SK-N-SH treated with all-trans-retinoic acid at 6 μM for 48 hours (cell line): Measurements from ENCODE around the gene CIBAR2.

ENCODE experiments used
- ATAC-seq: fragments of 200-7000 bp; cut with Tn5 transposase; 3 replicates; pipeline ENCODE4 v1.9.1; 2020; ENCODE audit warnings: mild to moderate bottlenecking, moderate library complexity
- ARNTL ChIP-seq: fragments of 450-650 bp; formaldehyde crosslinking; IDR thresholded peaks from 2 replicates; pipeline ENCODE4 v1.5.0; 2020; ENCODE audit warnings: low read depth, mild to moderate bottlenecking, moderate library complexity, borderline replicate concordance
- BACH2 ChIP-seq: fragments of 250-450 bp; sonication (Bioruptor Pico); IDR thresholded peaks from 2 replicates; pipeline ENCODE4 v1.9.0; 2021; ENCODE audit warnings: mild to moderate bottlenecking, borderline replicate concordance
- ESRRG ChIP-seq: fragments of 250-450 bp; sonication (Bioruptor Pico); IDR thresholded peaks from 2 replicates; pipeline ENCODE4 v1.6.1; 2021; ENCODE audit warnings: mild to moderate bottlenecking
- GLIS3 ChIP-seq: fragments of 250-450 bp; sonication (Bioruptor Pico); IDR thresholded peaks from 2 replicates; pipeline ENCODE4 v1.5.0; 2020; ENCODE audit warnings: mild to moderate bottlenecking, moderate library complexity
- ISL1 ChIP-seq: fragments of 250-450 bp; sonication (Bioruptor Pico); IDR thresholded peaks from 2 replicates; pipeline ENCODE4 v2.1.2; 2022; ENCODE audit warnings: mild to moderate bottlenecking, moderate library complexity
- OSR1 ChIP-seq: fragments of 250-450 bp; sonication (Bioruptor Pico); IDR thresholded peaks from 2 replicates; pipeline ENCODE4 v1.8.0; 2022; ENCODE audit warnings: moderate library complexity, mild to moderate bottlenecking, inconsistent platforms
- PPARA ChIP-seq: fragments of 250-450 bp; sonication (Bioruptor Pico); IDR thresholded peaks from 2 replicates; pipeline ENCODE4 v1.5.0; 2020; ENCODE audit warnings: mild to moderate bottlenecking, borderline replicate concordance
- RARB ChIP-seq: fragments of 250-450 bp; sonication (Bioruptor Pico); IDR thresholded peaks from 2 replicates; pipeline ENCODE4 v1.8.0; 2021; ENCODE audit warnings: mild to moderate bottlenecking, moderate library complexity
- SNAI2 ChIP-seq: fragments of 250-450 bp; sonication (Bioruptor Pico); IDR thresholded peaks from 2 replicates; pipeline ENCODE4 v1.5.0; 2020; ENCODE audit warnings: mild to moderate bottlenecking, moderate library complexity
- TCF4 ChIP-seq: fragments of 250-450 bp; sonication (Bioruptor Pico); IDR thresholded peaks from 2 replicates; pipeline ENCODE4 v1.8.0; 2021; ENCODE audit warnings: mild to moderate bottlenecking, moderate library complexity, borderline replicate concordance
- TOX ChIP-seq: fragments of 250-450 bp; sonication (Bioruptor Pico); IDR thresholded peaks from 2 replicates; pipeline ENCODE4 v1.8.0; 2021; ENCODE audit warnings: mild to moderate bottlenecking, moderate library complexity, borderline replicate concordance
- ZFP3 ChIP-seq: fragments of 250-450 bp; sonication (Bioruptor Pico); IDR thresholded peaks from 2 replicates; pipeline ENCODE4 v1.5.0; 2020; ENCODE audit warnings: mild to moderate bottlenecking, moderate library complexity
- ZFP30 ChIP-seq: fragments of 450-650 bp; formaldehyde crosslinking; IDR thresholded peaks from 2 replicates; pipeline ENCODE4 v1.5.0; 2022; ENCODE audit warnings: mild to moderate bottlenecking, moderate library complexity
- ZNF565 ChIP-seq: fragments of 450-650 bp; formaldehyde crosslinking; conservative IDR thresholded peaks from 2 replicates; pipeline ENCODE4 v1.5.0; 2020; ENCODE audit warnings: low read depth, mild to moderate bottlenecking, moderate library complexity
- ZNF70 ChIP-seq: fragments of 450-650 bp; formaldehyde crosslinking; IDR thresholded peaks from 2 replicates; pipeline ENCODE4 v1.5.0; 2020; ENCODE audit warnings: mild to moderate bottlenecking, moderate library complexity
- ZNF8 ChIP-seq: fragments of 450-650 bp; formaldehyde crosslinking; IDR thresholded peaks from 2 replicates; pipeline ENCODE4 v1.5.0; 2020; ENCODE audit warnings: mild to moderate bottlenecking, moderate library complexity
- TF ChIP-seq, protein P1 (sequence below): fragments of 250-450 bp; sonication (Bioruptor Pico); IDR thresholded peaks from 2 replicates; pipeline ENCODE4 v1.5.0; 2020; ENCODE audit warnings: mild to moderate bottlenecking, moderate library complexity
- TF ChIP-seq, protein P2 (sequence below): fragments of 250-450 bp; sonication (Bioruptor Pico); IDR thresholded peaks from 2 replicates; pipeline ENCODE4 v1.8.0; 2020; ENCODE audit warnings: mild to moderate bottlenecking, moderate library complexity, borderline replicate concordance
- TF ChIP-seq, protein P3 (sequence below): fragments of 250-450 bp; sonication (Bioruptor Pico); IDR thresholded peaks from 2 replicates; pipeline ENCODE4 v1.8.0; 2021; ENCODE audit warnings: low read depth, mild to moderate bottlenecking, moderate library complexity, borderline replicate concordance
- TF ChIP-seq, protein P4 (sequence below): fragments of 250-450 bp; sonication (Bioruptor Pico); IDR thresholded peaks from 2 replicates; pipeline ENCODE4 v1.5.1; 2021; ENCODE audit warnings: mild to moderate bottlenecking, moderate library complexity
- TF ChIP-seq, protein P5 (sequence below): fragments of 250-450 bp; sonication (Bioruptor Pico); IDR thresholded peaks from 2 replicates; pipeline ENCODE4 v1.5.1; 2020; ENCODE audit warnings: low read depth, mild to moderate bottlenecking, moderate library complexity

Gene CIBAR2

DNA sequence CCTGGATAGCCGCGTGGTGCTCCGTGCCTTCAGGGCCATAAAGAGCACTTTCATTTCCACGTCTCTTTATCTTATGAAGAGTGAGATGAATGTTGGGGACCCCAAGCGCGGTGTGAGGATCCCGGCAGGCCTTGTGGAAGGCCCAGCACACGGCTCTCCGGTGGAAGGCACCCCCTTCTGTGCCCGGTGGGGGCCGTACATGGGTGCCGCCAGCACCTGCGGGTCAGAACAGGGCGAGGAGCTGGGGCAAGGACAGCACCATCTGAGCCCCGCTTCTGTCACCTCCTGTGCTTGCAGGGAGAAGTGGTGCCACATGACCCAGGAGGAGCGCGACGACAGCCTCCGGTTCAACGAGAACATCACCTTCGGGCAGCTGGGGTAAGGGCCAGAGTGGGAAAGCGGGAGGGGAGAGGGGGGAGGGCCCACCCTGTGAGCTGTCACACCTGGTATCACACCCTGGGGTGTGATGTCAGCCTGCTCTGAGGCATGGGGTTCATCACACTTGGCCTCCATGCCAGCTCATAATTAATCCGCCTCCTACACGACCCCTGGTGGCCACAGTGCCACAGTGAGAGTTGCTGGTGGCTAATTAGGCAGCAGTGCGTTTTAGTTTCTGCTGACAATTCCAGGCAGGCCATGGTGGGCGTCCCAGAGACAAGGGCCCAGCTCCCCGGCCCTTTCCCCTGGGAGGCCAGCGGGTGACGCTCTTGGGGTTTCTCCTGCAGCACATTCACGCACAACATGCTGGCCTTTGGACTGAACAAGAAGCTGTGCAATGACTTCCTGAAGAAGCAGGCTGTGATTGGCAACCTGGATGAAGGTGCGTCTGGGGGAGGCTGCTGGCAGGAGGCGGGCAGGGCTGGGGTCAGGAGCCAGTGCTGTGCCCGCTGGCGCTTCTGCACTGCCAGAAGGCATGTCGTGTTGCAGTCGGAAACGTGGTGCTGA lies 25.7 kb downstream of the CIBAR2 start:
- peak; percentile 74 for ATAC-seq
- TF ChIP-seq GLIS3 (CRISPR knock-in tag) (no peak), ISL1 (CRISPR knock-in tag) (no peak), SNAI2 (CRISPR knock-in tag) (no peak), PPARA (no peak), ESRRG (CRISPR knock-in tag) (no peak)

DNA sequence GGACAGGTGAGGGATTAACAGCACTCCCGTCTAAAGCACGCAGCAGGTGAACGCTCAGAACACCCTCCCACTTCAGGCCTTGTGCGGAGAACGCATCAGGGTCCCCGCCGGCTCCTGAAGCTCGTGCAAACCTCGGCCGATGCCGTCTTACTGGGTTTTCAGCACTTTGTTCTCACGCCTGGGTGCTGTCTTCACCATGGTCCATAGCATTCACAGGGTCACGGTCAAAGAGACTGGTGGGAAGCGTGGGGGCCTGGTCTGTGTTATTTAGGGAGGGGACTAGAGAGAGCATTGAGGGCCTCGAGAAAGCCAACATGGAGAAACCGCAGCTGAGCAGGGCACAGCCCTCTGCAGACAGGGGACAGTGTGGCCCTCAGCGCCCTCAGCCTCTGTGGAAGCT lies 26.6 kb downstream of the CIBAR2 start:
- no peak for TF ChIP-seq ESRRG (CRISPR knock-in tag)
- TF ChIP-seq, protein P1, sequence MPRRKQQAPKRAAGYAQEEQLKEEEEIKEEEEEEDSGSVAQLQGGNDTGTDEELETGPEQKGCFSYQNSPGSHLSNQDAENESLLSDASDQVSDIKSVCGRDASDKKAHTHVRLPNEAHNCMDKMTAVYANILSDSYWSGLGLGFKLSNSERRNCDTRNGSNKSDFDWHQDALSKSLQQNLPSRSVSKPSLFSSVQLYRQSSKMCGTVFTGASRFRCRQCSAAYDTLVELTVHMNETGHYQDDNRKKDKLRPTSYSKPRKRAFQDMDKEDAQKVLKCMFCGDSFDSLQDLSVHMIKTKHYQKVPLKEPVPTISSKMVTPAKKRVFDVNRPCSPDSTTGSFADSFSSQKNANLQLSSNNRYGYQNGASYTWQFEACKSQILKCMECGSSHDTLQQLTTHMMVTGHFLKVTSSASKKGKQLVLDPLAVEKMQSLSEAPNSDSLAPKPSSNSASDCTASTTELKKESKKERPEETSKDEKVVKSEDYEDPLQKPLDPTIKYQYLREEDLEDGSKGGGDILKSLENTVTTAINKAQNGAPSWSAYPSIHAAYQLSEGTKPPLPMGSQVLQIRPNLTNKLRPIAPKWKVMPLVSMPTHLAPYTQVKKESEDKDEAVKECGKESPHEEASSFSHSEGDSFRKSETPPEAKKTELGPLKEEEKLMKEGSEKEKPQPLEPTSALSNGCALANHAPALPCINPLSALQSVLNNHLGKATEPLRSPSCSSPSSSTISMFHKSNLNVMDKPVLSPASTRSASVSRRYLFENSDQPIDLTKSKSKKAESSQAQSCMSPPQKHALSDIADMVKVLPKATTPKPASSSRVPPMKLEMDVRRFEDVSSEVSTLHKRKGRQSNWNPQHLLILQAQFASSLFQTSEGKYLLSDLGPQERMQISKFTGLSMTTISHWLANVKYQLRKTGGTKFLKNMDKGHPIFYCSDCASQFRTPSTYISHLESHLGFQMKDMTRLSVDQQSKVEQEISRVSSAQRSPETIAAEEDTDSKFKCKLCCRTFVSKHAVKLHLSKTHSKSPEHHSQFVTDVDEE (CRISPR knock-in tag), result no peak
- TF ChIP-seq ZNF565, result no peak
- TF ChIP-seq OSR1 (CRISPR knock-in tag), result no peak
- TF ChIP-seq, protein P2, sequence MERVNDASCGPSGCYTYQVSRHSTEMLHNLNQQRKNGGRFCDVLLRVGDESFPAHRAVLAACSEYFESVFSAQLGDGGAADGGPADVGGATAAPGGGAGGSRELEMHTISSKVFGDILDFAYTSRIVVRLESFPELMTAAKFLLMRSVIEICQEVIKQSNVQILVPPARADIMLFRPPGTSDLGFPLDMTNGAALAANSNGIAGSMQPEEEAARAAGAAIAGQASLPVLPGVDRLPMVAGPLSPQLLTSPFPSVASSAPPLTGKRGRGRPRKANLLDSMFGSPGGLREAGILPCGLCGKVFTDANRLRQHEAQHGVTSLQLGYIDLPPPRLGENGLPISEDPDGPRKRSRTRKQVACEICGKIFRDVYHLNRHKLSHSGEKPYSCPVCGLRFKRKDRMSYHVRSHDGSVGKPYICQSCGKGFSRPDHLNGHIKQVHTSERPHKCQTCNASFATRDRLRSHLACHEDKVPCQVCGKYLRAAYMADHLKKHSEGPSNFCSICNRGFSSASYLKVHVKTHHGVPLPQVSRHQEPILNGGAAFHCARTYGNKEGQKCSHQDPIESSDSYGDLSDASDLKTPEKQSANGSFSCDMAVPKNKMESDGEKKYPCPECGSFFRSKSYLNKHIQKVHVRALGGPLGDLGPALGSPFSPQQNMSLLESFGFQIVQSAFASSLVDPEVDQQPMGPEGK (CRISPR knock-in tag), result no peak
- TF ChIP-seq TOX (CRISPR knock-in tag), result no peak
- TF ChIP-seq ZFP30 (CRISPR knock-in tag), result no peak
- no peak for TF ChIP-seq TCF4 (CRISPR knock-in tag)
- TF ChIP-seq, protein P3, sequence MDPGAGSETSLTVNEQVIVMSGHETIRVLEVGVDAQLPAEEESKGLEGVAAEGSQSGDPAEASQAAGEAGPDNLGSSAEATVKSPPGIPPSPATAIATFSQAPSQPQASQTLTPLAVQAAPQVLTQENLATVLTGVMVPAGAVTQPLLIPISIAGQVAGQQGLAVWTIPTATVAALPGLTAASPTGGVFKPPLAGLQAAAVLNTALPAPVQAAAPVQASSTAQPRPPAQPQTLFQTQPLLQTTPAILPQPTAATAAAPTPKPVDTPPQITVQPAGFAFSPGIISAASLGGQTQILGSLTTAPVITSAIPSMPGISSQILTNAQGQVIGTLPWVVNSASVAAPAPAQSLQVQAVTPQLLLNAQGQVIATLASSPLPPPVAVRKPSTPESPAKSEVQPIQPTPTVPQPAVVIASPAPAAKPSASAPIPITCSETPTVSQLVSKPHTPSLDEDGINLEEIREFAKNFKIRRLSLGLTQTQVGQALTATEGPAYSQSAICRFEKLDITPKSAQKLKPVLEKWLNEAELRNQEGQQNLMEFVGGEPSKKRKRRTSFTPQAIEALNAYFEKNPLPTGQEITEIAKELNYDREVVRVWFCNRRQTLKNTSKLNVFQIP (CRISPR knock-in tag), result no peak
- TF ChIP-seq, protein P4, sequence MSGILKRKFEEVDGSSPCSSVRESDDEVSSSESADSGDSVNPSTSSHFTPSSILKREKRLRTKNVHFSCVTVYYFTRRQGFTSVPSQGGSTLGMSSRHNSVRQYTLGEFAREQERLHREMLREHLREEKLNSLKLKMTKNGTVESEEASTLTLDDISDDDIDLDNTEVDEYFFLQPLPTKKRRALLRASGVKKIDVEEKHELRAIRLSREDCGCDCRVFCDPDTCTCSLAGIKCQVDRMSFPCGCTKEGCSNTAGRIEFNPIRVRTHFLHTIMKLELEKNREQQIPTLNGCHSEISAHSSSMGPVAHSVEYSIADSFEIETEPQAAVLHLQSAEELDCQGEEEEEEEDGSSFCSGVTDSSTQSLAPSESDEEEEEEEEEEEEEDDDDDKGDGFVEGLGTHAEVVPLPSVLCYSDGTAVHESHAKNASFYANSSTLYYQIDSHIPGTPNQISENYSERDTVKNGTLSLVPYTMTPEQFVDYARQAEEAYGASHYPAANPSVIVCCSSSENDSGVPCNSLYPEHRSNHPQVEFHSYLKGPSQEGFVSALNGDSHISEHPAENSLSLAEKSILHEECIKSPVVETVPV, result no peak
- TF ChIP-seq ZNF8, result no peak
- TF ChIP-seq ARNTL (CRISPR knock-in tag), result no peak
- no peak for TF ChIP-seq BACH2
- TF ChIP-seq ZNF70 (CRISPR knock-in tag), result no peak
- no peak for TF ChIP-seq PPARA
- no peak for TF ChIP-seq RARB (CRISPR knock-in tag)
- TF ChIP-seq SNAI2 (CRISPR knock-in tag), result no peak
- no peak for TF ChIP-seq ZFP3 (CRISPR knock-in tag)
- ATAC-seq, result no peak

DNA sequence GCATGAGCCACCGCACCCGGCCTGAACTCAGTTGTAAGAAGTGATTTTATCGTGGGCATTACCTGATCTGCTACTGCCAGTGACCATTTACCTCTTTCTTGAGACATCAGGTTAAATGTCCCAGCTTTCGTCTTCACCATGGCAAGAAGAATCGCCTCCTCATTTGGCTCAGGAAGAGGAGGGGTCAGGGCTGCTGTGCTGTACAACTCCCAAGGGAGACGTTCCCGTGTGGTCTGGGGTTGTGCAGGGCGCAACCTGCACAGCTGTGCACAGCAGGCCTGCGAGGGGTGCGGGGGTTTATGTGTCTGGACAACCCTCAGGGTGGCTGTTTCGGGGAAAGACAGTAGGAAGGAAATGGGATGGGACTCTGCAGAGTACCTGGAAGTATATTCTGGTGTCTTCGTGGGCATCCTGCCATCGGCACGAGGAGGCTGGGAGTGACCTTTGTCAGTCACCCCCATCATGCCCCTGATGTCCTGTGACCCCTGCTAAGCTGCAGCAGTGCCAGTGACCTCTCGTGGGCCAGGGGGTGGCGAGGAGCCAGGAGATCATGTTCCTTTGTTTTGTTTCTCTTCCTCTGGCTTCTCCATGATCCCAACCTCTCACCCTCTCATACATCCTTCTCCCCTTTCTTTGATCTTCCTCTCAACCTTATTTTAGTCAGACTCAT lies 27.3 kb downstream of the CIBAR2 start:
- no peak for ATAC-seq
- TF ChIP-seq, protein P4, result no peak
- TF ChIP-seq SNAI2 (CRISPR knock-in tag) (no peak), TOX (CRISPR knock-in tag) (no peak), ARNTL (CRISPR knock-in tag) (no peak), RARB (CRISPR knock-in tag) (no peak), GLIS3 (CRISPR knock-in tag) (no peak)
- TF ChIP-seq, protein P5, sequence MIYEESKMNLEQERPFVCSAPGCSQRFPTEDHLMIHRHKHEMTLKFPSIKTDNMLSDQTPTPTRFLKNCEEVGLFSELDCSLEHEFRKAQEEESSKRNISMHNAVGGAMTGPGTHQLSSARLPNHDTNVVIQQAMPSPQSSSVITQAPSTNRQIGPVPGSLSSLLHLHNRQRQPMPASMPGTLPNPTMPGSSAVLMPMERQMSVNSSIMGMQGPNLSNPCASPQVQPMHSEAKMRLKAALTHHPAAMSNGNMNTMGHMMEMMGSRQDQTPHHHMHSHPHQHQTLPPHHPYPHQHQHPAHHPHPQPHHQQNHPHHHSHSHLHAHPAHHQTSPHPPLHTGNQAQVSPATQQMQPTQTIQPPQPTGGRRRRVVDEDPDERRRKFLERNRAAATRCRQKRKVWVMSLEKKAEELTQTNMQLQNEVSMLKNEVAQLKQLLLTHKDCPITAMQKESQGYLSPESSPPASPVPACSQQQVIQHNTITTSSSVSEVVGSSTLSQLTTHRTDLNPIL, result no peak
- TF ChIP-seq, protein P3 (CRISPR knock-in tag), result no peak
